Measurements from ENCODE around the gene PTPRM.

PTPRM gene

GRCh38 chr18:8124232-8125146 lies 557.4 kb downstream of the PTPRM start:
- no peak for TF ChIP-seq CTCF (conservative IDR thresholded peaks at IDR 0.05; ENCODE audit: low read depth, low read length)

GRCh38 chr18:8130096-8130495 lies 563.0 kb downstream of the PTPRM start:
- no peak overlapping the region for H3K4me3 ChIP-seq (ENCODE audit: low read depth, low read length)
- no peak for TF ChIP-seq CTCF (conservative IDR thresholded peaks at IDR 0.05; ENCODE audit: low read depth, low read length)
- DNase-seq (ENCODE audit: low read depth): no peak

More at GRCh38 chr18:8124232-8125146, 557.4 kb downstream of the PTPRM start:
- DNase-seq (ENCODE audit: low read depth): no peak
- no peak overlapping the region for H3K4me3 ChIP-seq (ENCODE audit: low read depth, low read length)

- H3K4me3 ChIP-seq (ENCODE audit: low read depth, low read length): no peak overlapping the region
- DNase-seq (ENCODE audit: low read depth): no peak
- TF ChIP-seq CTCF (conservative IDR thresholded peaks at IDR 0.05; ENCODE audit: low read depth, low read length): no peak
These were observed 565.9 kb downstream of the PTPRM start for GRCh38 chr18:8133032-8133431.

- no peak for TF ChIP-seq CTCF (conservative IDR thresholded peaks at IDR 0.05; ENCODE audit: low read depth, low read length)
- DNase-seq (ENCODE audit: low read depth): no peak
- H3K4me3 ChIP-seq (ENCODE audit: low read depth, low read length): no peak overlapping the region
These were observed 566.8 kb downstream of the PTPRM start for GRCh38 chr18:8133888-8134287.

GRCh38 chr18:8139127-8139527 lies 572.0 kb downstream of the PTPRM start:
- no peak for TF ChIP-seq CTCF (conservative IDR thresholded peaks at IDR 0.05; ENCODE audit: low read depth, low read length)

GRCh38 chr18:8139891-8140406 lies 572.8 kb downstream of the PTPRM start:
- H3K4me3 ChIP-seq (ENCODE audit: low read depth, low read length): no peak overlapping the region
- no peak for TF ChIP-seq CTCF (conservative IDR thresholded peaks at IDR 0.05; ENCODE audit: low read depth, low read length)
- peak; percentile 41 for DNase-seq (ENCODE audit: low read depth)

More at GRCh38 chr18:8139127-8139527, 572.0 kb downstream of the PTPRM start:
- no peak overlapping the region for H3K4me3 ChIP-seq (ENCODE audit: low read depth, low read length)
- no peak for DNase-seq (ENCODE audit: low read depth)

All from choroid plexus epithelial cell (primary cell).